OCI-LY7 (cell line): Measurements from ENCODE around the gene NFATC2.

Experiments
- EZH2phosphoT487 ChIP-seq: fragments of 200-600 bp; sonication (generic); IDR thresholded peaks from 2 replicates; pipeline ENCODE4 v1.6.1; 2018; ENCODE audit warnings: low read depth, borderline replicate concordance, mild to moderate bottlenecking, mixed run types, antibody characterized with exemption, low read length, moderate library complexity, mixed read lengths
- TF ChIP-seq, protein P1 (sequence below): fragments of 200-600 bp; sonication (generic); conservative IDR thresholded peaks from 2 replicates; pipeline ENCODE4 v1.5.1; 2014; ENCODE audit warnings: mild to moderate bottlenecking, antibody characterized with exemption, low read length, moderate library complexity, mixed read lengths

DNA sequence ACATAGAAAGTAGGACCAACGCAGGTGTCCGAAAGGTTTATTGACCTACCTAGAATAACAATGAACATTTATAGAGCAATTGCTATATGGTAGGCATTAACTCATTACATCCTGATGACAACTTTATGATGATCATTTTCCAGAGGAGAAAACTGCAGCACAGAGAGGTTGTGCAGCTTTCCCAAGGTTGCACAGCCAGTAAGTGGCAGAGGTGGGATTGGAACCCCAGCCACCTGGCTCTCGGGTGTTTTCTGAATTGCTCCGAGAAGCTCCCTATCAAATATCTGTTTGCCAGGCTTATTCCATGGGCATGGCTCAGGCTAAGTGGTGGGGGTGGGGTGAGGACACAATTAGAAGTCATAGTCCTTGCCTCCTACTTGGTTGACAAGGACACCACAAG, 24.1 kb upstream of the NFATC2 start:
- TF ChIP-seq, protein P1, sequence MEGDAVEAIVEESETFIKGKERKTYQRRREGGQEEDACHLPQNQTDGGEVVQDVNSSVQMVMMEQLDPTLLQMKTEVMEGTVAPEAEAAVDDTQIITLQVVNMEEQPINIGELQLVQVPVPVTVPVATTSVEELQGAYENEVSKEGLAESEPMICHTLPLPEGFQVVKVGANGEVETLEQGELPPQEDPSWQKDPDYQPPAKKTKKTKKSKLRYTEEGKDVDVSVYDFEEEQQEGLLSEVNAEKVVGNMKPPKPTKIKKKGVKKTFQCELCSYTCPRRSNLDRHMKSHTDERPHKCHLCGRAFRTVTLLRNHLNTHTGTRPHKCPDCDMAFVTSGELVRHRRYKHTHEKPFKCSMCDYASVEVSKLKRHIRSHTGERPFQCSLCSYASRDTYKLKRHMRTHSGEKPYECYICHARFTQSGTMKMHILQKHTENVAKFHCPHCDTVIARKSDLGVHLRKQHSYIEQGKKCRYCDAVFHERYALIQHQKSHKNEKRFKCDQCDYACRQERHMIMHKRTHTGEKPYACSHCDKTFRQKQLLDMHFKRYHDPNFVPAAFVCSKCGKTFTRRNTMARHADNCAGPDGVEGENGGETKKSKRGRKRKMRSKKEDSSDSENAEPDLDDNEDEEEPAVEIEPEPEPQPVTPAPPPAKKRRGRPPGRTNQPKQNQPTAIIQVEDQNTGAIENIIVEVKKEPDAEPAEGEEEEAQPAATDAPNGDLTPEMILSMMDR: no peak
- no peak for TF ChIP-seq EZH2phosphoT487
